ENCODE data around the gene TSPAN7.

GRCh38 chrX:38649674-38650647, 88.6 kb downstream of the TSPAN7 start:
- TF ChIP-seq CTCF (IDR thresholded peaks at IDR 0.05) = no peak
- no peak for TF ChIP-seq POLR2A (IDR thresholded peaks at IDR 0.05)

All from right lobe of liver (tissue), 4 donors.